SH-SY5Y (cell line): ENCODE measurements around the gene TOR1A.

Source experiments
- GATA2 ChIP-seq: IDR thresholded peaks from 2 replicates; pipeline ENCODE4 v1.6.1; 2011; ENCODE audit warnings: mild to moderate bottlenecking, low read depth, low read length
- GATA3 ChIP-seq: IDR thresholded peaks from 2 replicates; pipeline ENCODE4 v1.6.1; 2011; ENCODE audit warnings: low read depth, mild to moderate bottlenecking, low read length, moderate library complexity

The TOR1A gene, protein sequence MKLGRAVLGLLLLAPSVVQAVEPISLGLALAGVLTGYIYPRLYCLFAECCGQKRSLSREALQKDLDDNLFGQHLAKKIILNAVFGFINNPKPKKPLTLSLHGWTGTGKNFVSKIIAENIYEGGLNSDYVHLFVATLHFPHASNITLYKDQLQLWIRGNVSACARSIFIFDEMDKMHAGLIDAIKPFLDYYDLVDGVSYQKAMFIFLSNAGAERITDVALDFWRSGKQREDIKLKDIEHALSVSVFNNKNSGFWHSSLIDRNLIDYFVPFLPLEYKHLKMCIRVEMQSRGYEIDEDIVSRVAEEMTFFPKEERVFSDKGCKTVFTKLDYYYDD

DNA sequence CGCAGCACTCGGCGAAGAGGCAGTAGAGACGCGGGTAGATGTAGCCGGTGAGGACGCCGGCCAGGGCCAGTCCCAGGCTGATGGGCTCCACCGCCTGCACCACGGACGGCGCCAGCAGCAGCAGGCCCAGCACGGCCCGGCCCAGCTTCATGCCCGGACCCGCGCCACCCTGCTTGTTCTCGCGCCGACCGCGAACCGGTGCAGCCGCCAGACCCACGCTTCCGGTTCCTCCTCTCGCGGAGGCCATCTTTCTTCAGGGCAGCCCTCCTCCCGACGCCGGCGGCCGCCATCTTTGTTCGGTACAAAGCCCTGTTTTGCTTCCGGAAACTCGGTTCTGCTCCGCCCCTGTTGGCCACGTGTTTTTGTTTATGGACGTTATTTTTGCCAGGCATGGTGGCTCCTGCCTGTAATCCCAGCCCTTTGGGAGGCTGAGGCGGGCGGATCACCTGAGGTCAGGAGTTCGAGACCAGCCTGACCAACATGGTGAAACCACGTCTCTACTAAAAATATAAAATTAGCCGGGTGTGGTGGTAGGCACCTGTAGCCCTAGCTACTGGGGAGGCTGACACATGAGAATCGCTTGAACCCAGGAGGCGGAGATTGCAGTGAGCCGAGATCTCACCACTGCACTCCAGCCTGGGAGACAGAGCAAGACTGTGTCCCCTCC is at the start of gene TOR1A:
TSS of gene TOR1A (minus strand) at position 202 of the 667 bp plus-strand sequence. CDS start at position 151, 51 bp downstream.
- TF ChIP-seq GATA3 (no peak), GATA2 (no peak)

DNA sequence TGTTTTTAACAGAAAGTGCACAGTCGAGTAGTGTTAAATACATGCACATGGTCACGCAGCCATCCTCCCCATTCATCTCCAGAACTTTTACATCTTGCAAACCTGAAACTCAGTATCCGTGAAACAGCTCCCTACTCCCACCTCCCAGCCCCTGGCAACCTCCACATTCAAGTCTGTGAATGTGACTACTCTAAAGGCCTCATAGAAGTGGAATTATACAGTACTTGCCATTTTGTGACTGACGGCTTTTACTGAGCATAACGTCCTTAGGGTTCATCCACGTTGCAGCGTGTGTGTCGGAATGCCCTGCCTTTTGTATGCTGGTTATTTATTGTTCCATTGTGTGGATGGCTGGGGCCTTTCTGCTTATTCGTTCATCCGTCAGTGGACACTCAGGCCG is 47.1 kb upstream of the TOR1A start:
- TF ChIP-seq GATA2 (no peak), GATA3 (no peak)

DNA sequence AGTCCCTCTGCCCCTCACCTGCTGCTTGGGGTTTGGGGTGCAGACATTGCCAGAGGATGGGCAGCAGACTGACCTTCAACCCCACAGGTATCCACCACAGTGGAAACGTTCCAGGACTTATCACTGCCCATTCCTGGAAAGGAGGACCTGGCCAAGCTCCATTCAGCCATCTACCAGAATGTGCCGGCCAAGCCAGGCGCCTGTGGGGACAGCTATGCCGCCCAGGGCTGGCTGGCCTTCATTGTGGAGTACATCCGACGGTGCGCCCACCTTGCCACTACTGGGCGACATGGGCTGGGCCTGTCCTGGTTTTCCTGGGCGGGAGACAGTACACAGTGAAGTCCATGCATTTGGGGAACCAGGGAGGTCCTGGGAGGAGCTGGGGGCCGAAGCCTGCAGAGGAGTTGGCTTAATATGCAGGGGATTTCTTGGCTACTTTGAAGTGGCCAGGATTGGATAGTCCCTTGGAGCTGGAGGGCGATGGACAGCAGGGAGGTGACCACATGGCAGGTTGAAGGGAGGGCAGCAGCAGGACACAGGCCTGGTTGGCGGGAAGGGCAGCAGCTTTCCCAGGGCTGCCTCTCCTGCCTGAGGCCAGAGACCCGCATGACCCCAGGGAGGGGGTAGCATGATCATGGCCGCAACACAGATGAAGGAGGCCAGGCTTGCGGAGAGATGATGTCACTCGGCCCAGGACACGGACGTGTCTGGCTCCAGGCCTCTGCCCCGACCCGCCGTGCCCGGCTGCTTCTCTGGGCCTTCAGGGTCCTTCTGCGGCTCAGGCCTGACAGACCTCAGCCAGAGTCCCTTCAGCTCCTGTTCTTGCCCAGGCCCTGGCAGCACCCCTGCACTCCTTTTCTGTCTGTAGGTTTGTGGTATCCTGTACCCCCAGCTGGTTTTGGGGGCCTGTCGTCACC is 45.9 kb upstream of the TOR1A start:
- TF ChIP-seq GATA3 (no peak), GATA2 (no peak)

DNA sequence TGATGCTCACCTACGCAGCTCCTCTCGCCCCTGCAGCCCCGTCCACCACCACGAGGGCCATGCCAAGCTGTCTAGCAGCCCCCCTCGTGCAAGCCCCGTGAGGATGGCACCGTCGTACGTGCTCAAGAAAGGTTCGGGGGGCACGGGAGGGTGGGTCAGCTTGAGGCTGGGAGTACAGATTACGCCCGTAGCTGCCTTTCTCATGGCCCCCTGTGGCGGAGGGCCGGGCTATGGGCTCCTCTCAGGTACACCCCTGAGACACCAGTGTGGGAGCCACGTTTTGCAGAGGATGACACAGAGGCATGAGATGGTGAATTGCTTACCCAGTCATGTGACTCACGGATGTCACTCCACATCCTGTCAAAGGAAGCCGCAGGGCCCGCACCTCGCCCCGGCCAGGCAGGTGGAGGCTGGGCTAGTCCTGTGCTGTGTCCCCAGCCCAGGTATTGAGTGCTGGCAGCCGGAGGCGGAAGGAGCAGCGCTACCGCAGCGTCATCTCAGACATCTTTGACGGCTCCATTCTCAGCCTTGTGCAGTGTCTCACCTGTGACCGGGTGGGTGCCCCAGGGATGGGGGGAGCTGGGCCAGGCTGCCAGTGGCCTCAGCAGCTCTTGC is 45.0 kb upstream of the TOR1A start:
- no peak for TF ChIP-seq GATA2
- no peak for TF ChIP-seq GATA3

DNA sequence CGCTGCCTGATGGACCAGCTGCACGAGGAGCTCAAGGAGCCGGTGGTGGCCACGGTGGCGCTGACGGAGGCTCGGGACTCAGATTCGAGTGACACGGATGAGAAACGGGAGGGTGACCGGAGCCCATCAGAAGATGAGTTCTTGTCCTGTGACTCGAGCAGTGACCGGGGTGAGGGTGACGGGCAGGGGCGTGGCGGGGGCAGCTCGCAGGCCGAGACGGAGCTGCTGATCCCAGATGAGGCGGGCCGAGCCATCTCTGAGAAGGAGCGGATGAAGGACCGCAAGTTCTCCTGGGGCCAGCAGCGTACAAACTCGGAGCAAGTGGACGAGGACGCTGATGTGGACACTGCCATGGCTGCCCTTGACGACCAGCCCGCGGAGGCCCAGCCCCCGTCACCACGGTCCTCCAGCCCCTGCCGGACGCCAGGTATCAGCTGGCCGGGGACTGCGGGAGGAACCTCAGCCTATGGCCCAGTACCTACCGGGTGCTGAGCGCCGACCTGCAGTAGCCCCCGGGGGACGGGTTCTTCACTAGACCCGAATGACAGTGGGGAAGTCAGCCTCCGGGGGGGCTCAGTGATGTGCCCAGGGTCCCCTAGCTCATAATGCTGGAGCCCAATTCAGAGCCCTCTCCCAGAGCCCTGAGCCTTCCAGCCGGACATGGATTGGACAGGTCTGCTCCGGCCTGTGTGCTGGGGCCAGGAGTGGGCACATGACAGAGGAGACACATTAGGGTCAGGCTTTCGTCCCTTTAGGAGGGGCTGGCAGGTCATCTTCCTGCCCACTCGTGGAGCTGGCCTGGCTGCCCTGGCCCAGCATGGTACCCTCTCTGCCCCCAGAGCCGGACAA is 44.3 kb upstream of the TOR1A start:
- TF ChIP-seq GATA3 = no peak
- no peak for TF ChIP-seq GATA2

DNA sequence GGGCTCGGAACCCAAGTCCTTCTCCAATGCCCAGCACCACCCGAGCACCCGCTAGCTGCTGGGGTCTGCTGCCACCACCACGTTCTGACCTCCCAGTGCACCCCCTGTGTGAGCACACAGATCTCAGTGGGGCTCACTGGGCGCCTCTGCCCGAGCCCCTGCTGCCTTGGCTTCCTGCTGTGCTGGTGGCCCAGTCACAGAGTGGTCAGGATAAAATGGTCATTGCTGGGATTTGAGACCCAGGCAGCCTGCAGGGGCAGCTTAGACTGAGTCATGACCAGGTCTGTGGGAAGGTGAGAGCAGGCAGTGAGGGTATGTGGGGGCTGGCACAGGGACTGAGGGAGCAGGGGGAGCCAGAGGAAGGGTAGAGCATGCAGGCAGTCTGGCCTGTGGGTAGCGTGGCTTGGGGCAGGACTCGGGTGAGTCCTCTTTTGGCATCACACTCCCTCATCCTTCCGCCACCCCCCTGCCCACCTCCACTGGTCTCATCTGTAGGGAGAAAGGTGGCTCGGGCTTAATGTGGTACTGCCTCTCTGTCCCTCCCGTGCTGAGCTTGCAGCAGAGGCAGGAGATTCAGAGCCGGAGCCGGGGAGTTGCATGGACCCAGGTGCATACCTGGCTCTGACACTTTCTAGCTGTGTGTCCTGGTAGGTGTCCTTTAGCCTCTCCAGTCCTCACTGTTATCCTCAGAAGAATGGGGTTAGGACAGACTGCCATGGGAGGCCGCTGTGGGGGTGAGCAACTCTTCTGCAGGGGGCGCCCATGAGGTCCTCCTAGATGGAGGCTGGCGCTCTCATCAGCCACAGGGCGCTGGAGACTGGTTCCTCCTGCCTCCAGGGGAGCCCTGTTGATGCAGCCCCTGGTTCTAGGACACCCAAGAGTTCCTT is 43.4 kb upstream of the TOR1A start:
- TF ChIP-seq GATA2 = no peak
- TF ChIP-seq GATA3 = no peak

DNA sequence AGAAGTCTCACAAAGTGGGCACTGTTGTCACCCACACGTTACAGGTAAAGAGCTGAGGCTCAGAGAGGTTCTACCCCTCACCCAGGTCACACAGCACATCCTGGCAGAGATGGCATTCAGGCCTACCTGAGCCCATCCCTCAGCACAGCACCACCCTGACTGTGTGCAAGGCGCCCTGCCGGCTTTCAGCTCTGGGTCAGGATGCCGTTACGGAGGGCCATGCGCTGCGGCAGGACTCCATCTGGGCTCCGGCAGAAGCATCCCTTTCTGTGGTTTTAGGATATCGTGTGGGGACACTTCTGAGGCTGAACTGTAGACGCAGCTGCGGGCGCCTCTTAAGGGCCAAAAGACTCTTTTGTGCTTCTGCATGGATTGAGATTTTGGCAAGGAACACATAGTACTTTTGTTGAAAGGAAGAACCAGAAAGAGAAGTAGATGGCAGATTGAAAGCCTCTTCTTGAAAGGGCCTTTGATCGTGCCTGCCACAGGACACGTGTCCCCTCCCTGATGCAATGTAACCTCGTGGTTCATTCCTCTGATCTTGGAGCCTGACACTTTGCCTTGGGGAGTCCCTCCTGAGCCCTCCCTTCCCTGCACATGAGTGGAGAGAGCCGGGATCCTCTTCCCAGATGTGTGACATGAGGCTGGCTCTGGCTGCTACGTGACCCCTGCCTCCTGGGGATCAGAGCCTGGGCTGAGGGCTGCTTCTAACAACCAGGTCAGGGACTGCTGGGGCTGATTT is 42.6 kb upstream of the TOR1A start:
- no peak for TF ChIP-seq GATA2
- no peak for TF ChIP-seq GATA3

DNA sequence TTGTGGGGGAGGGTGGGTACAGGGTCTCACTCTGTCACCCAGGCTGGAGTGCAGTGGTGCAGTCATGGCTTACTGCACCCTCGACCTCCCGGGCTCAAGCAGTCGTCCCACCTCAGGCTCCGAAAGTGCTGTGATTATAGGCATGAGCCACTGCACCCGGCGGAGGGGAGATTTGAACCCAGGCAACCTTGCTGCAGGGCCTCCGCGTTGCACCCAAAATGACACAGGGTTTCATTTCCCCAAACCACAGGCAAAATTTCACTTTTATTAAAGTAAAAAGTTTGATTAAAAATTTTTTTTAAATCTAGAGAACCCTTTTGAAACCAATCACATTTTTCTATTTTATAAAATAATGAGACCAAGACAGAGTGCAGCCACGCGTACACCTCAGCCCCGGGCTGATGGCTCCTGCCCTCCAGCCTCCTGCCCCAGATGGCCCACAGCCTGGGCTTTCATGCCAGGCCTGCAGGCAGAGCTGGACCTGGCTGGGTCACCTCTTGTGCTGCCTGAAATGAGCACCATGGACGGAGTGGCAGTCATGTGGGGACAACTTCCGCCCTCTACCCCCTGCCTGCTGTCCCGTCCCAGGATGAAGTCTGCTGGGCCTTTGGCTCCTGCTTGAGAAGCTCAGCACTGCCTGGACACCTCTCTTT is 41.9 kb upstream of the TOR1A start:
- TF ChIP-seq GATA2 = no peak
- no peak for TF ChIP-seq GATA3

DNA sequence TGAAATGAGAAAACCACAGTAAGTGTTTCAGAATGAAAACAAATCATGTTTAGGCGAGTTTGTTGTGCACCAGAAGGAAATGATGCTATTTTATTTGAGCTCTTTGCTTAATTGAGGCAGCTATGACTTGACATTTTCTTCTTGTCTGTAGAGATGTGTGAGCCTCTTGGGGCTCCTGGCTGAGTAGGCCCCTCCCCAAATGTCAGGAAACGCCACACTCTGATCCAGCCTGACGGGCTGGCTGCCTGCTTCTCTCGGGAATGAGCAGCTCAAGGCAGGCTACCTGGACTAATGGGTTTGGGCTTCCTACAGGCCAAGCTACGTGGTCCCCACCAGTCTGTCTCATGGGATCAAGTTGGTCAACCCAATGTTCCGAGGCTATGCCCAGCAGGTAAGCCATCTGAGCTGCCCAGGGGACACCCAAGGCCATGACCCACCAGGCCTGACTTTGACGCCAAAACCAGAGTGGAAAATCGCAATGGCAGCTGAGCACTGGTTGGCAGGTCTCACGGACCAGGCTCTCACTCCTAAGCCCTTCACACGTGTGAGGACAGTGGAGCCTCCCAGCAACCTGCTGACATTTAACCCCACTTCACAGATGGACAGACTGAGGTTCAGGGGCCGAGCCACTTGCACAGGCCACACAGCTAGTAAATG is 41.2 kb upstream of the TOR1A start:
- no peak for TF ChIP-seq GATA2
- TF ChIP-seq GATA3 = no peak

DNA sequence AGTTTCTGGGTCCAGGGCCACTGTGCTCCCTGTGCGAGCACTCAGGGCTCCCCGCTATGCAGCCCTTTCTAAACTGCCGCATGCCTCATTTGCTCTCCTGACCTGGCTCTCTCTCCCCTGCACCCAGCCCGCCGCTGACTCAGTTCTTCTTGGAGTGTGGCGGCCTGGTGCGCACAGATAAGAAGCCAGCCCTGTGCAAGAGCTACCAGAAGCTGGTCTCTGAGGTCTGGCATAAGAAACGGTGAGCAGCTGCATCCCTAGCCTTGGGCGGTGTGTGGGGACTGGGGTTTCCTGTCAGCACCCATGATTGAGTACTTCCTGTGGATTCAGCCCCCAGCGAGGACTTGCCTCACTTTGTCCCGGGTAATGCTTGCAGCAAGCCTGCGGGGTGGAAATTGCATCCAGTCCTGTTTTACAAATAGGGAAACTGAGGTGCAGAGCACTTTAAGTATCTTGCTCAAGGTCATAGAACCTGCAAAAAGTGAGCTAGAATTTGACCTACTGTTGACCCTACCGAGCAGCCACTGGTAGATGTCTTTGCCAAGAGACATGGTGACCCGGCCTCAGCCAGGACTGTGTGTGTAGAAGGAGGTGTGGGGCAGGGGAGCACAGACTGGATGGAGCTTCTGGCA is 39.2 kb upstream of the TOR1A start:
- peak; percentile 54 for TF ChIP-seq GATA2
- no peak for TF ChIP-seq GATA3
